Keratinocyte (primary cell): Measurements from ENCODE around the gene NFYC. TPM values are rescaled to one million over a fixed set of nuclear protein-coding genes. Genes with fewer than 3 reads are reported as not detected.

ENCODE experiments used
- DNase-seq: peaks from one replicate; pipeline ENCODE4 v3.0.0-alpha.2; 2011; ENCODE audit warnings: low read depth, missing footprints, low spot score
- FAIRE-seq: peaks from 2 replicates; lab custom pipeline; 2011; peaks lifted over from hg19 to GRCh38; lab: Jason Lieb, UNC
- H2AFZ ChIP-seq: 2 replicates; pipeline ENCODE4 v1.6.0; 2012; ENCODE audit warnings: low read length, control low read depth, inconsistent platforms; ENCODE audit not compliant: control insufficient read depth
- H3K27ac ChIP-seq: 2 replicates; pipeline ENCODE4 v1.5.1; 2011; ENCODE audit warnings: low read length; ENCODE audit not compliant: control insufficient read depth, insufficient read depth
- H3K27me3 ChIP-seq: 3 replicates; pipeline ENCODE4 v1.6.0; 2011; ENCODE audit warnings: low read length; ENCODE audit not compliant: control insufficient read depth, insufficient read depth; ENCODE audit errors: extremely low read depth
- H3K36me3 ChIP-seq, 2 experiments: 2 replicates in 1 of 2; 3 replicates in 1 of 2; pipeline ENCODE4 v1.5.1; 2011; ENCODE audit warnings: low read length in 2 of 2, mild to moderate bottlenecking in 1 of 2; ENCODE audit not compliant: control insufficient read depth in 2 of 2, insufficient read depth in 2 of 2; ENCODE audit errors: extremely low read depth in 1 of 2
- H3K4me1 ChIP-seq: 3 replicates; pipeline ENCODE4 v1.5.1; 2011; ENCODE audit warnings: low read length; ENCODE audit not compliant: control insufficient read depth, insufficient read depth; ENCODE audit errors: extremely low read depth
- H3K4me2 ChIP-seq: 3 replicates; pipeline ENCODE4 v1.6.0; 2011; ENCODE audit warnings: low read depth, low read length; ENCODE audit not compliant: control insufficient read depth, insufficient read depth; ENCODE audit errors: extremely low read depth
- H3K4me3 ChIP-seq, 3 experiments: fragments of 200-600 bp in 1 of 3; sonication (generic) in 1 of 3; 2 replicates in 2 of 3; 3 replicates in 1 of 3; pipeline ENCODE4 v1.5.1; 2011 to 2016; ENCODE audit warnings: low read length in 3 of 3, mild to moderate bottlenecking in 3 of 3, control low read depth in 2 of 3, inconsistent platforms in 1 of 3, low read depth in 1 of 3, mixed read lengths in 1 of 3, mixed run types in 1 of 3, moderate library complexity in 1 of 3; ENCODE audit not compliant: control insufficient read depth in 2 of 3, insufficient read depth in 2 of 3; ENCODE audit errors: extremely low read depth in 1 of 3
- H3K79me2 ChIP-seq: 2 replicates; pipeline ENCODE4 v1.6.0; 2012; ENCODE audit warnings: low read length; ENCODE audit not compliant: control insufficient read depth, insufficient read depth
- H3K9ac ChIP-seq: 3 replicates; pipeline ENCODE4 v1.6.0; 2011; ENCODE audit warnings: low read length; ENCODE audit not compliant: control insufficient read depth, insufficient read depth; ENCODE audit errors: extremely low read depth
- H3K9me1 ChIP-seq: 3 replicates; pipeline ENCODE4 v1.6.0; 2011; ENCODE audit warnings: low read length; ENCODE audit not compliant: control insufficient read depth, insufficient read depth; ENCODE audit errors: extremely low read depth
- H3K9me3 ChIP-seq: 2 replicates; pipeline ENCODE4 v1.5.1; 2012; ENCODE audit warnings: low read depth, low read length; ENCODE audit not compliant: control insufficient read depth
- H4K20me1 ChIP-seq: 3 replicates; pipeline ENCODE4 v1.6.0; 2011; ENCODE audit warnings: low read length; ENCODE audit not compliant: control insufficient read depth, insufficient read depth; ENCODE audit errors: extremely low read depth
- EZH2 ChIP-seq: IDR thresholded peaks from one replicate; pipeline ENCODE4 v1.6.1; 2012; ENCODE audit warnings: inconsistent platforms, mild to moderate bottlenecking, low read length, moderate library complexity
- dilution Hi-C: fragments of 300-500 bp; cut with MboI; formaldehyde crosslinking; loops from one replicate; pipeline ENCODE4 v1.7.0; 2020; ENCODE audit warnings: low sequenced_read_pairs; ENCODE audit not compliant: extremely low pct_ligation_motif_present
- polyA plus RNA-seq, 5 experiments: library from polyadenylated mRNA; depleted of rRNA in 3 of 5; stranded (reverse) in 3 of 5; stranded (forward) in 1 of 5; unstranded in 1 of 5; fragments of >200 nt; gene quantifications; 1 replicate in 1 of 5; 2 replicates in 3 of 5; 3 replicates in 1 of 5; pipeline versions ENCODE4 v1.2.1 to v1.2.3, GENCODE V29; 2011 to 2012; ENCODE audit warnings: missing spikeins in 2 of 5, low read depth in 1 of 5, low replicate concordance in 1 of 5
- TF ChIP-seq, protein P1 (sequence below), 3 experiments: IDR thresholded peaks in 1 of 3; conservative IDR thresholded peaks in 1 of 3; optimal IDR thresholded peaks in 1 of 3; 2 replicates in 2 of 3; 3 replicates in 1 of 3; pipeline versions ENCODE3 to v1.5.1; 2011; ENCODE audit warnings: low read length in 3 of 3, mild to moderate bottlenecking in 3 of 3, moderate library complexity in 2 of 3, control low read depth in 1 of 3, inconsistent platforms in 1 of 3; ENCODE audit not compliant: insufficient read depth in 2 of 3; ENCODE audit errors: extremely low read depth in 1 of 3

The NFYC gene
- polyA plus RNA-seq, 1 donor (not counting 4 experiments of a cell fraction or from before 2014, with no cell fraction given) = 32.4 TPM

DNA sequence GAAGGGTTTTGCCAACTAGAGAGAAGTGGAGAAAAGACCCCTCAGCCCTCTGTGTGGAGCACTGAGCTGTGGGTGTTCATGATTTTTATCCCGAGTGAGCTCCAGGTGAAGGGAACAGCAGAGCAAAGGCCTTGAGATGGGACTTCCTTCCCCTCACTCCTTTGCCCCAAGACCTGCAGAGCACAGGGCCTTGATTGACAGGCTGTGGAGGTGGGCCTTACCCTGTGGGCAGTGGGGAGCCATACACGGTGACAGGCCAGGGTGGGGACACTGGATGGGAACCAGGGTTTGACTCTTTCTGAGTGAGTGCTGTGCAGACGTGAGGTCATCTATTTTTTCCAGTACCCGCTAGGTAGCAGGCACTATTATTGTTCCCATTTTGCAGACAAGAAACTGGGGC, 102.5 kb downstream of the NFYC start:
- no peaks in the 10 kb centered on the region for H4K20me1 ChIP-seq

DNA sequence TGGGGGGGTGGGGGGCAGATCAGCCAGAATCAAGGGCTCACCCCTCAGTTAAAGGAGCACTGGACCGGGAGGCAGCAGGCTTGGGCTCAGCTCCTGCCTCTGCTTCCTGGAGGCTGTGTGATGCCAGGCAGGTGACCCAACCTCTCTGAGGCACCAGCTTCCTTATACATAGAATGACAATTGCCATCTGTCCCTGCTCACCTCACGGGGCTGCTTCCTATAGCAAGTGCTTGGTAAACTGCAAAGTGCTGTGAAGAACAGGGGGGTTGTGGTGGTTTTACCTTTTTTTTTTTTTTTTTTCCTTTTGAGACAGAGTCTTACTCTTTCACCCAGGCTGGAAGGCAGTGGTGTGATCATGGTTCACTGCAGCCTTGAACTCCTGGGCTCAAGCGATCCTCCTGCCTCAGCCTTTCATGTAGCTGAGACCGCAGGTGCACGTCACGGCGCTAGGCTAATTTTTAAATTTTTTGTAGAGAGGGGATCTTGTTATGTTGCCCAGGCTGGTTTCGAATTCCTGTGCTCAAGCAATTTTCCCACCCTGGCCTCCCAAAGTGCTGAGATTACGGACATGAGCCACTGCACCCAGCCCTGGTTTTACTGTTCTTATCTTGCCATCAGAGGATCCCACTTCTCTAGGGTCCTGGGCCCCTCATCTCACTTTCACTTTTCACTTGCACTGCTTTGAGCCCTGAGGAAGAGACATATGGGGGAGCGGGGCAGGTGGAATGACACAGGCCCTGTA, 103.6 kb downstream of the NFYC start:
- no peaks in the 10 kb centered on the region for H3K9me1 ChIP-seq
- dilution Hi-C loops = no loop called here
- H3K9ac ChIP-seq = no peak overlapping the region
- no peak overlapping the region for H3K27ac ChIP-seq
- TF ChIP-seq, protein P1, sequence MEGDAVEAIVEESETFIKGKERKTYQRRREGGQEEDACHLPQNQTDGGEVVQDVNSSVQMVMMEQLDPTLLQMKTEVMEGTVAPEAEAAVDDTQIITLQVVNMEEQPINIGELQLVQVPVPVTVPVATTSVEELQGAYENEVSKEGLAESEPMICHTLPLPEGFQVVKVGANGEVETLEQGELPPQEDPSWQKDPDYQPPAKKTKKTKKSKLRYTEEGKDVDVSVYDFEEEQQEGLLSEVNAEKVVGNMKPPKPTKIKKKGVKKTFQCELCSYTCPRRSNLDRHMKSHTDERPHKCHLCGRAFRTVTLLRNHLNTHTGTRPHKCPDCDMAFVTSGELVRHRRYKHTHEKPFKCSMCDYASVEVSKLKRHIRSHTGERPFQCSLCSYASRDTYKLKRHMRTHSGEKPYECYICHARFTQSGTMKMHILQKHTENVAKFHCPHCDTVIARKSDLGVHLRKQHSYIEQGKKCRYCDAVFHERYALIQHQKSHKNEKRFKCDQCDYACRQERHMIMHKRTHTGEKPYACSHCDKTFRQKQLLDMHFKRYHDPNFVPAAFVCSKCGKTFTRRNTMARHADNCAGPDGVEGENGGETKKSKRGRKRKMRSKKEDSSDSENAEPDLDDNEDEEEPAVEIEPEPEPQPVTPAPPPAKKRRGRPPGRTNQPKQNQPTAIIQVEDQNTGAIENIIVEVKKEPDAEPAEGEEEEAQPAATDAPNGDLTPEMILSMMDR (optimal IDR thresholded peaks at IDR 0.05 in 1 of 3, IDR thresholded peaks at IDR 0.05 in 1 of 3, conservative IDR thresholded peaks at IDR 0.05 in 1 of 3; ENCODE audit: extremely low read depth in 1 of 3, insufficient read depth in 2 of 3, low read length in 3 of 3) = no peak
- no peak for TF ChIP-seq EZH2
- no peaks in the 10 kb centered on the region for H4K20me1 ChIP-seq
- H3K79me2 ChIP-seq = no peaks in the 10 kb centered on the region
- peaks cover 34% of the 10 kb centered on the region for H3K27me3 ChIP-seq
- H3K4me3 ChIP-seq = no peak overlapping the region
- no peak for FAIRE-seq
- no peak overlapping the region for H2AFZ ChIP-seq
- no peak for DNase-seq
- no peak overlapping the region for H3K4me2 ChIP-seq
- no peaks in the 10 kb centered on the region for H3K36me3 ChIP-seq
- no peaks in the 10 kb centered on the region for H3K4me1 ChIP-seq
- no peaks in the 10 kb centered on the region for H3K9me3 ChIP-seq

More for the DNA sequence above, 102.5 kb downstream of the NFYC start:
- dilution Hi-C loops = no loop called here
- H3K9ac ChIP-seq = no peak overlapping the region
- DNase-seq (no peak), FAIRE-seq (no peak)
- no peaks in the 10 kb centered on the region for H3K79me2 ChIP-seq
- H3K27me3 ChIP-seq = peaks cover 40% of the 10 kb centered on the region
- H3K4me2 ChIP-seq = no peak overlapping the region
- no peaks in the 10 kb centered on the region for H3K36me3 ChIP-seq
- no peak overlapping the region for H2AFZ ChIP-seq
- H3K9me3 ChIP-seq = no peaks in the 10 kb centered on the region
- TF ChIP-seq EZH2 = no peak
- TF ChIP-seq, protein P1 (optimal IDR thresholded peaks at IDR 0.05 in 1 of 3, IDR thresholded peaks at IDR 0.05 in 1 of 3, conservative IDR thresholded peaks at IDR 0.05 in 1 of 3; ENCODE audit: extremely low read depth in 1 of 3, insufficient read depth in 2 of 3, low read length in 3 of 3) = no peak
- no peak overlapping the region for H3K4me3 ChIP-seq
- no peak overlapping the region for H3K27ac ChIP-seq
- H3K4me1 ChIP-seq = no peaks in the 10 kb centered on the region
- H3K9me1 ChIP-seq = no peaks in the 10 kb centered on the region
